DOHH2 (cell line): ENCODE results near the gene CDH4.

ENCODE experiments used
- H3F3A ChIP-seq: fragments of 200-600 bp; sonication (generic), shearing (Covaris generic); 2 replicates; pipeline ENCODE4 v1.6.0; 2016; ENCODE audit warnings: antibody characterized with exemption, mild to moderate bottlenecking; ENCODE audit not compliant: control insufficient read depth, insufficient read depth
- H3K27ac ChIP-seq: fragments of 200-600 bp; sonication (generic); 2 replicates; pipeline ENCODE4 v1.5.1; 2014; ENCODE audit warnings: low read depth, mild to moderate bottlenecking, low read length, moderate library complexity
- H3K27me3 ChIP-seq: fragments of 200-600 bp; sonication (generic); 2 replicates; pipeline ENCODE4 v1.6.1; 2014; ENCODE audit warnings: mild to moderate bottlenecking, low read length, mixed read lengths; ENCODE audit not compliant: control insufficient read depth
- H3K36me3 ChIP-seq: fragments of 200-600 bp; sonication (generic); 2 replicates; pipeline ENCODE4 v1.6.1; 2014; ENCODE audit warnings: mild to moderate bottlenecking, low read length, moderate library complexity, mixed read lengths; ENCODE audit not compliant: control insufficient read depth
- H3K4me1 ChIP-seq: fragments of 200-600 bp; sonication (generic); 2 replicates; pipeline ENCODE4 v1.6.1; 2014; ENCODE audit warnings: mild to moderate bottlenecking, low read length, mixed read lengths; ENCODE audit not compliant: control insufficient read depth
- H3K4me2 ChIP-seq: fragments of 200-600 bp; sonication (generic); 2 replicates; pipeline ENCODE4 v1.6.0; 2014; ENCODE audit warnings: mild to moderate bottlenecking, low read length, moderate library complexity
- H3K4me3 ChIP-seq: fragments of 200-600 bp; sonication (generic); 2 replicates; pipeline ENCODE4 v1.5.1; 2014; ENCODE audit warnings: mild to moderate bottlenecking, low read length, mixed read lengths
- H3K79me2 ChIP-seq: fragments of 200-600 bp; sonication (generic); 2 replicates; pipeline ENCODE4 v1.6.1; 2014; ENCODE audit warnings: mild to moderate bottlenecking, low read length, mixed read lengths; ENCODE audit not compliant: control insufficient read depth
- H3K9me2 ChIP-seq: fragments of 200-600 bp; sonication (generic); replicated peaks from 2 replicates; pipeline ENCODE4 v1.6.1; 2014; ENCODE audit warnings: mild to moderate bottlenecking, low read length, mixed read lengths; ENCODE audit not compliant: control insufficient read depth
- H3K9me3 ChIP-seq: fragments of 200-600 bp; sonication (generic); 2 replicates; pipeline ENCODE4 v1.6.1; 2014; ENCODE audit warnings: antibody characterized with exemption, low read length, mixed read lengths; ENCODE audit not compliant: control insufficient read depth, insufficient read depth
- H4K20me1 ChIP-seq: fragments of 200-600 bp; sonication (generic); 2 replicates; pipeline ENCODE4 v1.6.0; 2014; ENCODE audit warnings: low read depth, mild to moderate bottlenecking, antibody characterized with exemption, low read length, moderate library complexity; ENCODE audit not compliant: control insufficient read depth, insufficient read depth
- EZH2phosphoT487 ChIP-seq: fragments of 200-600 bp; sonication (generic); IDR thresholded peaks from 2 replicates; pipeline ENCODE4 v1.6.1; 2017; ENCODE audit warnings: borderline replicate concordance, mild to moderate bottlenecking, antibody characterized with exemption, low read length, moderate library complexity, mixed read lengths
- TF ChIP-seq, protein P1 (sequence below): fragments of 200-600 bp; sonication (generic); IDR thresholded peaks from one replicate; pipeline ENCODE4 v1.5.1; 2014; ENCODE audit warnings: antibody characterized with exemption, mild to moderate bottlenecking, low read depth, low read length; ENCODE audit not compliant: poor library complexity, severe bottlenecking

CDH4 gene

DNA sequence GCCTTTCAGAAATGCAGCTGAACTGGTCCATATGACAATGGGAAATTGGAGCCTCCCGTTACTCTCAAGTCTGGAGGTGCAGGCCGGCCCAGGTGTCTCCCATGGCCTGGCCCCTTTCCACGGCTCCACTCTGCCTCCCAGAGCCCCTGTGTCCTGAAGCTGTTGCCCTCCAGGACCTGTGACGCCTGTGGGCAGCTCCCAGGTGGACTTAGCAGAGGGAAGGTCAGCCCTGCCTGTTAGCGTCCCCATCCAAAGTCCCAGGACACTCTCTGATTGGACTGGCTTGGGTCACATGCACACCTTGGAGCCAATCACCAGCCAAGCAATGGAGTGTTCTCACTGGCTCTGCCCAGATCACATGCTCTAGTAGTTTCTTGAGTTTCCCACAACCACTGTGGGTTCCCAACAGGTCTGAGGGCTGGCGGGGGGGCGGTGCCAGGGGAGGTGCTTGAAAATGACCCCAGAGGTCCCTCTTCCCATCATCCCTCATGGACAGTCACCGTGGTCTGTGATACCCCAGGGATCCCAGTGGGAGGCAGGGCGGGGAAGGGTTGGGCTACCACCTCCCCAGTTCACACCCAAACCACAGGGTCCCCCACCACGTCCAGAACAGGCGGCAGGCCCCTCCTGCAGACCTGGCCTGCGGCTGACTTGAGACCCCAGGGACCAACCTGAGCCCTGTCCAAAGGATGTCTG lies 678.1 kb downstream of the CDH4 start:
- no peaks in the 10 kb centered on the region for H3F3A ChIP-seq
- no peak overlapping the region for H3K27ac ChIP-seq
- no peaks in the 10 kb centered on the region for H4K20me1 ChIP-seq
- H3K4me2 ChIP-seq, result no peak overlapping the region
- no peak for TF ChIP-seq EZH2phosphoT487
- TF ChIP-seq, protein P1, sequence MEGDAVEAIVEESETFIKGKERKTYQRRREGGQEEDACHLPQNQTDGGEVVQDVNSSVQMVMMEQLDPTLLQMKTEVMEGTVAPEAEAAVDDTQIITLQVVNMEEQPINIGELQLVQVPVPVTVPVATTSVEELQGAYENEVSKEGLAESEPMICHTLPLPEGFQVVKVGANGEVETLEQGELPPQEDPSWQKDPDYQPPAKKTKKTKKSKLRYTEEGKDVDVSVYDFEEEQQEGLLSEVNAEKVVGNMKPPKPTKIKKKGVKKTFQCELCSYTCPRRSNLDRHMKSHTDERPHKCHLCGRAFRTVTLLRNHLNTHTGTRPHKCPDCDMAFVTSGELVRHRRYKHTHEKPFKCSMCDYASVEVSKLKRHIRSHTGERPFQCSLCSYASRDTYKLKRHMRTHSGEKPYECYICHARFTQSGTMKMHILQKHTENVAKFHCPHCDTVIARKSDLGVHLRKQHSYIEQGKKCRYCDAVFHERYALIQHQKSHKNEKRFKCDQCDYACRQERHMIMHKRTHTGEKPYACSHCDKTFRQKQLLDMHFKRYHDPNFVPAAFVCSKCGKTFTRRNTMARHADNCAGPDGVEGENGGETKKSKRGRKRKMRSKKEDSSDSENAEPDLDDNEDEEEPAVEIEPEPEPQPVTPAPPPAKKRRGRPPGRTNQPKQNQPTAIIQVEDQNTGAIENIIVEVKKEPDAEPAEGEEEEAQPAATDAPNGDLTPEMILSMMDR, result no peak
- no peaks in the 10 kb centered on the region for H3K9me3 ChIP-seq
- no peaks in the 10 kb centered on the region for H3K9me2 ChIP-seq
- H3K27me3 ChIP-seq, result no peaks in the 10 kb centered on the region
- no peaks in the 10 kb centered on the region for H3K36me3 ChIP-seq
- no peaks in the 10 kb centered on the region for H3K4me1 ChIP-seq
- H3K4me3 ChIP-seq, result no peak overlapping the region
- no peaks in the 10 kb centered on the region for H3K79me2 ChIP-seq

DNA sequence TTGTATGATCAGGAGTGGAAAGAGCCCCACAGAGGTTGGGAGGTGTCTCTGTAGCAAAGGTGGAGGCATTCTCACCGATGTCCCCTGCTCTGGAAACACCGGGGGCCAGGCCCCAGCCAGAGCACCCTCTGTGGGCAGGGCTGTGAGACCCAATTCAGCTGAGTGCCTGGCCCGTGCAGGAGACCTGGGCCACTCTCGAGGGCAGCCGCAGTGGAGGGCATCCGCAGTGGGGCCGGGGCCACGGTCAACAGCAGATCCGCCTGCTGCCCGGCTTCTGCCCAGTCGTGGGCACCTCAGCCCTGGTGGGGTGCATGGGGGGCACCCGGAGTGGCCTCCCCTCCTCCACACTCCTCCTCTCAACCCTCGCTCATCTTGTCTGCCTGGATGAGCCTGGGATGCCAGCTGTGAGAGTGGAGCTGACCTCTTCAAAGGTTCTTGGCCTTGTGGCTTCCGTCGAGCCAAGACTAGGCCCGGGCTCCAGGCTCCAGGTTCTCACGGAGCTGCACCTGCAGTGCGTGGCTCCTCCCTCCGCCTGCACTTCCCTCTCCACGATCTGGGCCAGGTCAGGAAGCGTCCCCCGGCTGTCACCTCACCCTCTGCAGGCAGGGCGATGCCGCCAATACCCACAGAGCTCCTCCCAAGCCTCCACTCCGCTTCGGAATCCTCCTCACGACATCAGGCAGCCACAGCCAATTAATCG lies 678.9 kb downstream of the CDH4 start:
- no peaks in the 10 kb centered on the region for H3K79me2 ChIP-seq
- no peak overlapping the region for H3K27ac ChIP-seq
- TF ChIP-seq, protein P1, result no peak
- no peak for TF ChIP-seq EZH2phosphoT487
- H3K4me1 ChIP-seq, result no peaks in the 10 kb centered on the region
- no peaks in the 10 kb centered on the region for H3F3A ChIP-seq
- H3K9me2 ChIP-seq, result no peaks in the 10 kb centered on the region
- no peaks in the 10 kb centered on the region for H3K27me3 ChIP-seq
- no peak overlapping the region for H3K4me3 ChIP-seq
- no peaks in the 10 kb centered on the region for H3K36me3 ChIP-seq
- H3K9me3 ChIP-seq, result no peaks in the 10 kb centered on the region
- H3K4me2 ChIP-seq, result no peak overlapping the region
- no peaks in the 10 kb centered on the region for H4K20me1 ChIP-seq

GRCh38 chr20:61931476-61932198 lies 679.6 kb downstream of the CDH4 start:
- H3K4me1 ChIP-seq, result no peaks in the 10 kb centered on the region
- TF ChIP-seq, protein P1, result no peak
- TF ChIP-seq EZH2phosphoT487, result no peak
- H3F3A ChIP-seq, result no peaks in the 10 kb centered on the region
- H3K27ac ChIP-seq, result no peak overlapping the region
- no peaks in the 10 kb centered on the region for H3K79me2 ChIP-seq
- H3K4me3 ChIP-seq, result no peak overlapping the region
- H3K27me3 ChIP-seq, result no peaks in the 10 kb centered on the region
- no peak overlapping the region for H3K4me2 ChIP-seq
- H3K36me3 ChIP-seq, result no peaks in the 10 kb centered on the region
- no peaks in the 10 kb centered on the region for H3K9me3 ChIP-seq
- no peaks in the 10 kb centered on the region for H3K9me2 ChIP-seq
- no peaks in the 10 kb centered on the region for H4K20me1 ChIP-seq
